ENCODE data around the gene ORM2. TPM values are rescaled to one million over a fixed set of nuclear protein-coding genes. Genes with fewer than 3 reads are reported as not detected.

The ORM2 gene
- polyA plus RNA-seq, 1 of the 3 experiments (the other 2 are of a cell fraction), result not detected

DNA sequence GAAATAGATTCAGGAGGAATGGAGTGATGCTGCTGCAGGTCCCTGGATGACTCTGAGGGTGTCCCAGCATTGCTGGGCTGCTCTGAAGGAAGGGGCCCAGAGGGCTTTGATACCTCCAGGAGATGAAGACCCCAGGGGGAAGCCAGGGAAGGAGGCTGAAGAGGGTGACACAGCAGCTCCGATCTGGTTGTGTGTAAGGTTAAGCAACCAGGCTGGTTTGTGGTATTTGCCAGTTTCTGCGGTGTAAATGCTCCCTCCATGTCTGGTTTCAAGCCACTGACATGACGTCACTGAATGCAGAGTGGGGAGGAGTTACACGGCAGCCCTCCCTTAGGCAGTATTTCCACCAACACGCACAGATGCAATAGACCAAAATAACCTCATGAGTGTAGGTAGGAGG is 46.7 kb upstream of the ORM2 start:
- ChIA-PET POLR2A (no interaction called here), CTCF (interaction anchor here (0.9 to 17.8 kb wide), 5 partner anchors 7 to 201 kb away, joined by 3 to 269 read pairs (median 10); no protein-coding TSS in a partner anchor)
- Histone ChIP-seq H3K27ac (ENCODE audit: low read depth in 2 of 2, low read length in 1 of 2) (peak overlapping the region; percentile 17 to 49; a peak in 3 of 4 replicates), H3K4me3 (ENCODE audit: low read depth in 2 of 2, low read length in 1 of 2) (no peak overlapping the region), H3K4me1 (ENCODE audit: control insufficient read depth in 1 of 2, insufficient read depth in 2 of 2, low read depth in 1 of 2, low read length in 1 of 2) (peaks cover 18 to 50% of the 10 kb centered on the region in 2 experiments), H3K9ac (no peak overlapping the region), H3K9me3 (no peaks in the 10 kb centered on the region), H4K20me1 (ENCODE audit: insufficient read depth) (no peaks in the 10 kb centered on the region), H3K36me3 (replicated peaks in 1 of 2; ENCODE audit: control insufficient read depth in 1 of 2, insufficient read depth in 2 of 2, low read length in 1 of 2) (peaks cover 0 to 4% of the 10 kb centered on the region in 2 experiments), H3K9me2 (no peaks in the 10 kb centered on the region), H2AFZ (ENCODE audit: low read depth) (no peak overlapping the region), H3K27me3 (ENCODE audit: insufficient read depth) (no peaks in the 10 kb centered on the region), H3K4me2 (no peak overlapping the region), H3K79me2 (ENCODE audit: insufficient read depth) (no peaks in the 10 kb centered on the region), H3F3A (replicated peaks; ENCODE audit: insufficient read depth) (peaks cover 7% of the 10 kb centered on the region)
- TF ChIP-seq GATA2 (CRISPR knock-in tag; IDR thresholded peaks at IDR 0.05), result no peak
- TF ChIP-seq, protein P1, sequence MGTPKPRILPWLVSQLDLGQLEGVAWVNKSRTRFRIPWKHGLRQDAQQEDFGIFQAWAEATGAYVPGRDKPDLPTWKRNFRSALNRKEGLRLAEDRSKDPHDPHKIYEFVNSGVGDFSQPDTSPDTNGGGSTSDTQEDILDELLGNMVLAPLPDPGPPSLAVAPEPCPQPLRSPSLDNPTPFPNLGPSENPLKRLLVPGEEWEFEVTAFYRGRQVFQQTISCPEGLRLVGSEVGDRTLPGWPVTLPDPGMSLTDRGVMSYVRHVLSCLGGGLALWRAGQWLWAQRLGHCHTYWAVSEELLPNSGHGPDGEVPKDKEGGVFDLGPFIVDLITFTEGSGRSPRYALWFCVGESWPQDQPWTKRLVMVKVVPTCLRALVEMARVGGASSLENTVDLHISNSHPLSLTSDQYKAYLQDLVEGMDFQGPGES (IDR thresholded peaks at IDR 0.05; ENCODE audit: low read depth, low read length), result no peak
- TF ChIP-seq CHD2 (IDR thresholded peaks at IDR 0.05; ENCODE audit: low read length, partially characterized antibody), result no peak
- TF ChIP-seq ELF1 (IDR thresholded peaks at IDR 0.05), result no peak
- no peak for TF ChIP-seq RFX5 (IDR thresholded peaks at IDR 0.05; ENCODE audit: low read length)
- no peak for TF ChIP-seq GABPA (IDR thresholded peaks at IDR 0.05; ENCODE audit: low read depth)
- no peak for TF ChIP-seq RCOR1 (IDR thresholded peaks at IDR 0.05; ENCODE audit: low read length)
- 34% methylated on average over 5 of the region's 5 CpGs for WGBS (ENCODE audit: low lambda C conversion rate)
- DNase-seq, result peak; percentile 76

- Histone ChIP-seq H2AFZ (ENCODE audit: low read depth) (no peak overlapping the region), H4K20me1 (ENCODE audit: insufficient read depth) (no peaks in the 10 kb centered on the region), H3K9me3 (no peaks in the 10 kb centered on the region), H3K79me2 (ENCODE audit: insufficient read depth) (no peaks in the 10 kb centered on the region), H3K27me3 (ENCODE audit: insufficient read depth) (no peaks in the 10 kb centered on the region), H3K9me2 (no peaks in the 10 kb centered on the region), H3K4me3 (ENCODE audit: low read depth in 2 of 2, low read length in 1 of 2) (no peak overlapping the region), H3F3A (replicated peaks; ENCODE audit: insufficient read depth) (peaks cover 7% of the 10 kb centered on the region), H3K4me2 (no peak overlapping the region), H3K4me1 (ENCODE audit: control insufficient read depth in 1 of 2, insufficient read depth in 2 of 2, low read depth in 1 of 2, low read length in 1 of 2) (peaks cover 22 to 56% of the 10 kb centered on the region in 2 experiments), H3K27ac (ENCODE audit: low read depth in 2 of 2, low read length in 1 of 2) (no peak overlapping the region), H3K9ac (no peak overlapping the region), H3K36me3 (replicated peaks in 1 of 2; ENCODE audit: control insufficient read depth in 1 of 2, insufficient read depth in 2 of 2, low read length in 1 of 2) (peaks cover 0 to 4% of the 10 kb centered on the region in 2 experiments)
- CTCF ChIA-PET, result interaction anchor here (0.6 to 17.8 kb wide), 8 partner anchors 12 to 201 kb away, joined by 3 to 269 read pairs (median 6); partner anchors contain the start of gene COL27A1
- TF ChIP-seq FOSL2 (IDR thresholded peaks at IDR 0.05; ENCODE audit: borderline replicate concordance, low read depth), result no peak
- no peak for TF ChIP-seq GATA2 (CRISPR knock-in tag; IDR thresholded peaks at IDR 0.05)
- no peak for TF ChIP-seq JUND (IDR thresholded peaks at IDR 0.05)
- TF ChIP-seq EZH2phosphoT487 (IDR thresholded peaks at IDR 0.05; ENCODE audit: borderline replicate concordance, low read depth), result no peak
- TF ChIP-seq MEF2A (IDR thresholded peaks at IDR 0.05; ENCODE audit: borderline replicate concordance, low read depth), result no peak
- no peak for TF ChIP-seq TEAD4 (IDR thresholded peaks at IDR 0.05; ENCODE audit: borderline replicate concordance, insufficient read depth)
- no peak for TF ChIP-seq ELF1 (IDR thresholded peaks at IDR 0.05)
- TF ChIP-seq POLR2AphosphoS5 (IDR thresholded peaks at IDR 0.05; ENCODE audit: low read depth, low read length), result no peak
- TF ChIP-seq REST (IDR thresholded peaks at IDR 0.05; ENCODE audit: low read depth, low read length), result no peak
- no peak for TF ChIP-seq CTCF (IDR thresholded peaks at IDR 0.05)
- no peak for TF ChIP-seq PBX3 (IDR thresholded peaks at IDR 0.05)
- TF ChIP-seq ZBTB33 (IDR thresholded peaks at IDR 0.05; ENCODE audit: borderline replicate concordance, low read depth), result no peak
- no peak for TF ChIP-seq FOXM1 (IDR thresholded peaks at IDR 0.05; ENCODE audit: low read depth)
- DNase-seq, result no peak
- POLR2A ChIA-PET, result no interaction called here
- 94% methylated on average over 10 of the region's 14 CpGs for WGBS (ENCODE audit: low lambda C conversion rate)
These were observed 46.0 kb upstream of the ORM2 start for GRCh38 chr9:114283551-114284111.

Measured in SK-N-SH (cell line).